HepG2 (cell line): ENCODE results near the gene AP1M1. TPM values are rescaled to one million over a fixed set of nuclear protein-coding genes. Genes with fewer than 3 reads are reported as not detected.

Experiments
- ATAC-seq: fragments of 200-7000 bp; cut with Tn5 transposase; 3 replicates; pipeline ENCODE4 v1.9.1; 2020; ENCODE audit warnings: mild to moderate bottlenecking, moderate library complexity
- BruUV-seq: library from RNA; stranded (reverse); fragments of 400-500 nt; replicated peaks from 2 replicates; lab custom pipeline; 2021; lab: Mats Ljungman, UMichigan
- CTCF ChIA-PET: fragments of 300-600 bp; formaldehyde crosslinking; extraction: SDS; loops from one replicate; lab custom pipeline; 2021; ENCODE audit warnings: low total read pairs, inconsistent platforms, low intra/inter-chr PET ratio; lab: Yijun Ruan, JAX
- POLR2A ChIA-PET: fragments of 350-600 bp; sonication (Branson Sonifier 250); formaldehyde crosslinking; loops from one replicate; lab custom pipeline; 2020; ENCODE audit warnings: antibody characterized with exemption, inconsistent platforms; lab: Yijun Ruan, JAX
- DNase-seq: peaks from one replicate; pipeline ENCODE4 v3.0.0-alpha.2; 2015; ENCODE audit warnings: low spot score
- FAIRE-seq: peaks from 3 replicates; lab custom pipeline; 2011; peaks lifted over from hg19 to GRCh38; lab: Jason Lieb, UNC
- H2AFZ ChIP-seq: one replicate; pipeline ENCODE4 v1.6.1; 2011; ENCODE audit warnings: low read length, inconsistent platforms
- H3K27ac ChIP-seq: fragments of 300-600 bp; 3 replicates; pipeline ENCODE4 v1.8.0; 2011; ENCODE audit warnings: mixed run types, mild to moderate bottlenecking, mixed read lengths, low read length, inconsistent platforms; ENCODE audit not compliant: insufficient read depth; ENCODE audit errors: extremely low read length
- H3K27me3 ChIP-seq, 2 experiments: fragments of 200-600 bp in 1 of 2; 2 replicates in 1 of 2; 3 replicates in 1 of 2; pipeline versions ENCODE4 v1.6.0 to v1.8.0; 2011; ENCODE audit warnings: low read length in 2 of 2, mild to moderate bottlenecking in 2 of 2, moderate library complexity in 2 of 2, inconsistent platforms in 1 of 2; ENCODE audit not compliant: insufficient read depth in 2 of 2, control insufficient read depth in 1 of 2
- H3K36me3 ChIP-seq, 2 experiments: fragments of 200-600 bp in 1 of 2; replicated peaks in 1 of 2; 2 replicates in 1 of 2; 3 replicates in 1 of 2; pipeline versions ENCODE4 v1.5.1 to v1.8.0; 2011; ENCODE audit warnings: low read length in 2 of 2, inconsistent platforms in 1 of 2; ENCODE audit not compliant: insufficient read depth in 2 of 2, control insufficient read depth in 1 of 2
- H3K4me1 ChIP-seq: 2 replicates; pipeline ENCODE4 v1.5.1; 2012; ENCODE audit warnings: low read length, inconsistent platforms; ENCODE audit not compliant: insufficient read depth
- H3K4me2 ChIP-seq: 2 replicates; pipeline ENCODE4 v1.6.0; 2011; ENCODE audit warnings: low read depth, low read length, inconsistent platforms
- H3K4me3 ChIP-seq, 3 experiments: fragments of 200-600 bp in 1 of 3; sonication (generic), shearing (Covaris generic) in 1 of 3; replicated peaks in 1 of 3; 2 replicates each; pipeline ENCODE4 v1.5.1; 2011 to 2016; ENCODE audit warnings: low read length in 3 of 3, inconsistent platforms in 2 of 3, low read depth in 2 of 3, mild to moderate bottlenecking in 2 of 3, control low read depth in 1 of 3, mixed read lengths in 1 of 3; ENCODE audit not compliant: insufficient read depth in 1 of 3
- H3K79me2 ChIP-seq: one replicate; pipeline ENCODE4 v1.6.1; 2011; ENCODE audit warnings: low read length, inconsistent platforms; ENCODE audit not compliant: insufficient read depth
- H3K9ac ChIP-seq: 2 replicates; pipeline ENCODE4 v1.6.0; 2011; ENCODE audit warnings: mild to moderate bottlenecking, low read depth, low read length, inconsistent platforms; ENCODE audit not compliant: insufficient read depth
- H3K9me3 ChIP-seq: 2 replicates; pipeline ENCODE4 v1.5.1; 2012; ENCODE audit warnings: mild to moderate bottlenecking, low read length
- H4K20me1 ChIP-seq: 2 replicates; pipeline ENCODE4 v1.6.0; 2011; ENCODE audit warnings: inconsistent platforms, mild to moderate bottlenecking, low read length, moderate library complexity; ENCODE audit not compliant: insufficient read depth
- ATF1 ChIP-seq: IDR thresholded peaks from 2 replicates; pipeline ENCODE4 v1.6.1; 2016; ENCODE audit warnings: mild to moderate bottlenecking, control low read depth
- CBX2 ChIP-seq, 2 experiments: fragments of 200-600 bp in 1 of 2; sonication (generic); formaldehyde crosslinking in 1 of 2; IDR thresholded peaks; 2 replicates each; pipeline versions ENCODE4 v1.7.0 to v1.8.1; 2018 to 2022; ENCODE audit warnings: low read depth in 2 of 2, low read length in 1 of 2, mild to moderate bottlenecking in 1 of 2, missing genetic modification reagents in 1 of 2
- E2F2 ChIP-seq: sonication (generic); formaldehyde crosslinking; IDR thresholded peaks from 2 replicates; pipeline ENCODE4 v1.4.0; 2020; ENCODE audit warnings: missing genetic modification reagents, borderline replicate concordance
- KMT2A ChIP-seq: sonication (generic); formaldehyde crosslinking; IDR thresholded peaks from 2 replicates; pipeline ENCODE4 v1.4.0; 2020; ENCODE audit warnings: missing genetic modification reagents
- MIXL1 ChIP-seq: IDR thresholded peaks from 2 replicates; pipeline ENCODE4 v1.6.1; 2016
- MXD3 ChIP-seq: IDR thresholded peaks from 2 replicates; pipeline ENCODE4 v1.6.1; 2016; ENCODE audit warnings: mild to moderate bottlenecking, missing biosample characterization, missing genetic modification reagents
- NR2F1 ChIP-seq, 2 experiments: fragments of 450-650 bp in 1 of 2; formaldehyde crosslinking in 1 of 2; IDR thresholded peaks; 2 replicates each; pipeline versions ENCODE4 v1.5.0 to v1.6.1; 2016 to 2020; ENCODE audit warnings: mild to moderate bottlenecking in 1 of 2, missing compliant biosample characterization in 1 of 2, missing genetic modification reagents in 1 of 2, moderate library complexity in 1 of 2
- PLRG1 ChIP-seq: fragments of 450-650 bp; conservative IDR thresholded peaks from 2 replicates; pipeline ENCODE4 v1.6.1; 2016
- SUZ12 ChIP-seq: fragments of 150-350 bp; IDR thresholded peaks from 2 replicates; pipeline ENCODE4 v1.6.1; 2014; ENCODE audit warnings: low read depth, low read length
- ZFYVE20 ChIP-seq: sonication (generic); formaldehyde crosslinking; IDR thresholded peaks from 2 replicates; pipeline ENCODE4 v1.8.0; 2023; ENCODE audit warnings: low read depth, mild to moderate bottlenecking, moderate library complexity, missing genetic modification reagents, borderline replicate concordance
- ZNF331 ChIP-seq: sonication (generic); formaldehyde crosslinking; IDR thresholded peaks from 2 replicates; pipeline ENCODE4 v1.4.0; 2020; ENCODE audit warnings: missing genetic modification reagents
- ZNF446 ChIP-seq: sonication (generic); formaldehyde crosslinking; IDR thresholded peaks from 2 replicates; pipeline ENCODE4 v1.5.0; 2020; ENCODE audit warnings: mild to moderate bottlenecking, missing genetic modification reagents
- ZNF550 ChIP-seq: sonication (generic); formaldehyde crosslinking; IDR thresholded peaks from 2 replicates; pipeline ENCODE4 v1.4.0; 2020; ENCODE audit warnings: mild to moderate bottlenecking, missing genetic modification reagents, borderline replicate concordance
- ZNF878 ChIP-seq: sonication (generic); formaldehyde crosslinking; IDR thresholded peaks from 2 replicates; pipeline ENCODE4 v1.8.1; 2023; ENCODE audit warnings: mild to moderate bottlenecking, missing genetic modification reagents, moderate library complexity
- WGBS: methylation state at CpG from one replicate; pipeline ENCODE4 v1.1.6; 2017; ENCODE audit warnings: low lambda C conversion rate; 5-methylcytosine and 5-hydroxymethylcytosine counted together
- in situ Hi-C: cut with HindIII; loops from 2 replicates; pipeline ENCODE4 v1.10.0; 2017; ENCODE audit warnings: low pct_unique_long_range_greater_than_20kb; ENCODE audit not compliant: extremely low pct_ligation_motif_present
- intact Hi-C: fragments of 100-400 bp; cut with micrococcal nuclease; formaldehyde crosslinking; loops from one replicate; pipeline ENCODE4 v1.10.0; 2022; ENCODE audit not compliant: unreplicated experiment
- polyA plus RNA-seq, 8 experiments: library from polyadenylated mRNA; depleted of rRNA in 3 of 8; stranded (reverse) in 7 of 8; unstranded in 1 of 8; fragments of >200 nt; fragmentation: Illumina TruSeq in 4 of 8; extraction: Trizol in 4 of 8; gene quantifications; 2 replicates each; pipeline versions ENCODE4 v1.2.1 to v1.2.3, GENCODE V29; 2011 to 2016; ENCODE audit warnings: low read depth in 4 of 8, missing spikeins in 1 of 8, mixed read lengths in 1 of 8; ENCODE audit not compliant: insufficient read depth in 1 of 8
- total RNA-seq, 5 experiments: library from RNA; depleted of rRNA; stranded (reverse); fragments of >200 nt; fragmentation: Illumina TruSeq; extraction: Trizol; gene quantifications; 2 replicates each; pipeline ENCODE4 v1.2.3, GENCODE V29; 2016; ENCODE audit warnings: low read depth in 1 of 5

Gene AP1M1
- total and polyA plus RNA-seq, 2 of the 13 experiments (the other 11 are each of a cell fraction or from before 2014, with no cell fraction given) = 34.4 to 46.1 TPM

- H3K4me1 ChIP-seq = peaks cover 16% of the 10 kb centered on the region
- H3K36me3 ChIP-seq = peaks cover 20 to 34% of the 10 kb centered on the region in 2 experiments
- H3K27me3 ChIP-seq = no peaks in the 10 kb centered on the region
- BruUV-seq = TSS peak; percentile 20
- no peak overlapping the region for H3K4me2 ChIP-seq
- H4K20me1 ChIP-seq = no peaks in the 10 kb centered on the region
- no peak for TF ChIP-seq ZNF878 (CRISPR knock-in tag)
- TF ChIP-seq E2F2 (CRISPR knock-in tag) = no peak
- TF ChIP-seq KMT2A (CRISPR knock-in tag) = no peak
- TF ChIP-seq MXD3 = no peak
- TF ChIP-seq SUZ12 = no peak
- H3K9ac ChIP-seq = no peak overlapping the region
- WGBS = 87% methylated on average over 16 of the region's 16 CpGs
- ATAC-seq (peak; percentile 48), DNase-seq (no peak), FAIRE-seq (no peak)
- peaks cover 8% of the 10 kb centered on the region for H3K79me2 ChIP-seq
- POLR2A ChIA-PET = no interaction called here
- H2AFZ ChIP-seq = no peak overlapping the region
- no peak overlapping the region for H3K4me3 ChIP-seq
- intact Hi-C loops = no loop called here
- no peak overlapping the region for H3K27ac ChIP-seq
- in situ Hi-C loops = no loop called here
- CTCF ChIA-PET = no interaction called here
- H3K9me3 ChIP-seq = no peaks in the 10 kb centered on the region
Observed at GRCh38 chr19:16191216-16191908, 6.3 kb upstream of the AP1M1 start.

GRCh38 chr19:16193466-16193865 lies 4.2 kb upstream of the AP1M1 start:
- peaks cover 16 to 28% of the 10 kb centered on the region in 2 experiments for H3K36me3 ChIP-seq
- H3K27me3 ChIP-seq = no peaks in the 10 kb centered on the region; a peak in 1 of 5 replicates
- no peak for ATAC-seq
- no peaks in the 10 kb centered on the region for H4K20me1 ChIP-seq
- ChIA-PET CTCF (no interaction called here), POLR2A (no interaction called here)
- in situ Hi-C loops (no loop called here), intact Hi-C loops (no loop called here)
- H3K4me1 ChIP-seq = peaks cover 14% of the 10 kb centered on the region
- H3K27ac ChIP-seq = no peak overlapping the region
- H3K9me3 ChIP-seq = no peaks in the 10 kb centered on the region
- no peak for DNase-seq
- no peak overlapping the region for H3K4me3 ChIP-seq
- no peak overlapping the region for H3K9ac ChIP-seq
- H3K79me2 ChIP-seq = peaks cover 2% of the 10 kb centered on the region
- 93% methylated on average over 8 of the region's 10 CpGs for WGBS
- BruUV-seq = no TSS peak
- no peak overlapping the region for H2AFZ ChIP-seq
- H3K4me2 ChIP-seq = no peak overlapping the region
- no peak for FAIRE-seq
- no peak for TF ChIP-seq ATF1 (CRISPR knock-in tag)
- no peak for TF ChIP-seq ZNF550 (CRISPR knock-in tag)
- TF ChIP-seq NR2F1 (CRISPR knock-in tag; IDR thresholded peaks at IDR 0.05) = no peak
- no peak for TF ChIP-seq CBX2 (IDR thresholded peaks at IDR 0.05; ENCODE audit: low read depth, low read length)
- no peak for TF ChIP-seq CBX2 (CRISPR knock-in tag; IDR thresholded peaks at IDR 0.05; ENCODE audit: low read depth)
- TF ChIP-seq ZNF446 (CRISPR knock-in tag) = no peak
- TF ChIP-seq PLRG1 = no peak
- no peak for TF ChIP-seq ZNF331
- no peak for TF ChIP-seq E2F2 (CRISPR knock-in tag)
- no peak for TF ChIP-seq ZFYVE20 (CRISPR knock-in tag)
- TF ChIP-seq MIXL1 (CRISPR knock-in tag) = no peak
